OCI-LY3 (cell line): ENCODE data around the gene SPTBN4.

Experiments
- EZH2phosphoT487 ChIP-seq: fragments of 200-600 bp; shearing (Covaris generic); IDR thresholded peaks from 2 replicates; pipeline ENCODE4 v1.6.1; 2018; ENCODE audit warnings: antibody characterized with exemption, mixed run types, low read depth
- TF ChIP-seq, protein P1 (sequence below): fragments of 200-600, 300-600 bp; sonication (generic); IDR thresholded peaks from 2 replicates; pipeline ENCODE4 v1.5.1; 2014; ENCODE audit warnings: antibody characterized with exemption, low read length, low read depth

DNA sequence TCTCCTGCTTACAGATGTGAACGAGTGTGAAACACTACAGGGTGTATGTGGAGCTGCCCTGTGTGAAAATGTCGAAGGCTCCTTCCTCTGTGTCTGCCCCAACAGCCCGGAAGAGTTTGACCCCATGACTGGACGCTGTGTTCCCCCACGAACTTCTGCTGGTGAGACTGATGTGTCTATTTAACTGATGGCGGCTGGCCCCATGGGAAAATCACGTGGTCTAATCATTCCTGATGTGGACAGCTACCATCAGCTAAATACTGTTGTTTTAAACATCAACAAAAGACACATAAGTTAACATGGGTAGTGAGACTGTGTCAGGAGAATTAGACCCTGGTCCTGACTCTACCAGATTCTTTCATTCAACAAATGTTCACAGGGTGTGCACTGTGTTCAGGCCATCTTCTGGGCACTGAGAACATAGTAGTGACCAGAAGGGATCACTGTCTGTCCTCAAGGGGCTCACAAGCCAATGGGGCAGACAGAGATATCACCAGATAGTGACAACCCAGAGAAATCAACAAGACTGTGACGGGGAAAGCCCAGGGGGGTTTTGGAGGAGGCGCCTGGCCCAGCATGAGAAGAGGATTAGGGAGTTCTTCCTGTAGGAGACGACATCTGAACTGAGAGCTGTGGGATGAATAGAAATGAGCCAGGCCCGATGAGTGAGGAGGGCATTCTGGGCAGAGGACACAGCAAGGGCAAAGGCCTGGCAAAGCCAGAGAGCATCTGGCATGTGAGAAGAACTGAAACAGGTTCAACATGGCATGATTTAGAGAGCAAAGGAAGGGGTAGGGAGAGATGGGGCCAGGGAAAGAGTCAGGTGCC is 152.7 kb downstream of the SPTBN4 start:
- TF ChIP-seq EZH2phosphoT487, result no peak
- TF ChIP-seq, protein P1, sequence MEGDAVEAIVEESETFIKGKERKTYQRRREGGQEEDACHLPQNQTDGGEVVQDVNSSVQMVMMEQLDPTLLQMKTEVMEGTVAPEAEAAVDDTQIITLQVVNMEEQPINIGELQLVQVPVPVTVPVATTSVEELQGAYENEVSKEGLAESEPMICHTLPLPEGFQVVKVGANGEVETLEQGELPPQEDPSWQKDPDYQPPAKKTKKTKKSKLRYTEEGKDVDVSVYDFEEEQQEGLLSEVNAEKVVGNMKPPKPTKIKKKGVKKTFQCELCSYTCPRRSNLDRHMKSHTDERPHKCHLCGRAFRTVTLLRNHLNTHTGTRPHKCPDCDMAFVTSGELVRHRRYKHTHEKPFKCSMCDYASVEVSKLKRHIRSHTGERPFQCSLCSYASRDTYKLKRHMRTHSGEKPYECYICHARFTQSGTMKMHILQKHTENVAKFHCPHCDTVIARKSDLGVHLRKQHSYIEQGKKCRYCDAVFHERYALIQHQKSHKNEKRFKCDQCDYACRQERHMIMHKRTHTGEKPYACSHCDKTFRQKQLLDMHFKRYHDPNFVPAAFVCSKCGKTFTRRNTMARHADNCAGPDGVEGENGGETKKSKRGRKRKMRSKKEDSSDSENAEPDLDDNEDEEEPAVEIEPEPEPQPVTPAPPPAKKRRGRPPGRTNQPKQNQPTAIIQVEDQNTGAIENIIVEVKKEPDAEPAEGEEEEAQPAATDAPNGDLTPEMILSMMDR, result no peak
